GM18867 (cell line): ENCODE results near the gene CFLAR.
"Not testable (repeated sequence)": the region's sequence is repeated elsewhere in the genome, so short reads cannot be mapped to it uniquely, and the experiment has no call there.

Source experiments
- ATAC-seq: cut with Tn5 transposase; IDR thresholded peaks from one replicate; pipeline ENCODE4 v1.9.1; 2021; ENCODE audit warnings: mild to moderate bottlenecking, moderate library complexity; ENCODE audit not compliant: unreplicated experiment

CFLAR gene

GRCh38 chr2:201144101-201145051 is 28.4 kb downstream of the CFLAR start:
- no peak for ATAC-seq

GRCh38 chr2:201148434-201148990 is 32.5 kb downstream of the CFLAR start:
- ATAC-seq, result no peak

GRCh38 chr2:201149064-201149820 is 33.3 kb downstream of the CFLAR start:
- ATAC-seq, result no peak

- not testable (repeated sequence) for ATAC-seq
Measured at GRCh38 chr2:201149821-201150165, 33.8 kb downstream of the CFLAR start.

- ATAC-seq, result no peak
Measured at GRCh38 chr2:201150454-201151020, 34.6 kb downstream of the CFLAR start.

- ATAC-seq, result peak; percentile 77
Measured at GRCh38 chr2:201151127-201151981, 35.4 kb downstream of the CFLAR start.

GRCh38 chr2:201152517-201152916 is 36.6 kb downstream of the CFLAR start:
- no peak for ATAC-seq

GRCh38 chr2:201152999-201153815 is 37.2 kb downstream of the CFLAR start:
- ATAC-seq, result no peak

- ATAC-seq, result no peak
Measured at GRCh38 chr2:201154615-201155399, 38.8 kb downstream of the CFLAR start.

- no peak for ATAC-seq
Measured at GRCh38 chr2:201156036-201156435, 40.1 kb downstream of the CFLAR start.

- ATAC-seq, result no peak
Measured at GRCh38 chr2:201156640-201157039, 40.7 kb downstream of the CFLAR start.

- ATAC-seq, result peak; percentile 16
Measured at GRCh38 chr2:201157694-201158093, 41.7 kb downstream of the CFLAR start.

GRCh38 chr2:201158111-201158929 is 42.4 kb downstream of the CFLAR start:
- ATAC-seq, result peak; percentile 85

- no peak for ATAC-seq
Measured at GRCh38 chr2:201164166-201164565, 48.2 kb downstream of the CFLAR start.

- no peak for ATAC-seq
Measured at GRCh38 chr2:201167546-201167945, 51.6 kb downstream of the CFLAR start.

GRCh38 chr2:201168496-201168895 is 52.5 kb downstream of the CFLAR start:
- not testable (repeated sequence) for ATAC-seq

GRCh38 chr2:201171259-201171814 is 55.4 kb downstream of the CFLAR start:
- no peak for ATAC-seq

GRCh38 chr2:201172279-201172678 is 56.3 kb downstream of the CFLAR start:
- no peak for ATAC-seq
